Spleen (tissue), 11 donors: ENCODE results near the gene ACKR1. TPM values are rescaled to one million over a fixed set of nuclear protein-coding genes. Genes with fewer than 3 reads are reported as not detected.
A peak's percentile ranks its signal among the peaks of the same experiment; 100 is the strongest.

Source experiments
- DNase-seq: peaks from one replicate; pipeline ENCODE4 v3.0.0-alpha.2; 2020
- H3K27ac ChIP-seq, 8 donors: fragments of 200-600 bp; sonication (generic) in 7 of 8; 1 replicate in 4 of 8; 2 replicates in 4 of 8; pipeline versions ENCODE4 v1.5.0 to v1.8.0; 2016 to 2021; ENCODE audit warnings: inconsistent platforms in 4 of 8, mild to moderate bottlenecking in 4 of 8, moderate library complexity in 1 of 8
- H3K27me3 ChIP-seq, 7 donors: fragments of 200-600 bp; sonication (generic) in 6 of 7; replicated peaks in 1 of 7; 1 replicate in 4 of 7; 2 replicates in 3 of 7; pipeline versions ENCODE4 v1.5.0 to v1.8.0; 2016 to 2021; ENCODE audit warnings: inconsistent platforms in 3 of 7, mild to moderate bottlenecking in 1 of 7
- H3K36me3 ChIP-seq, 6 donors: fragments of 200-600 bp; sonication (generic) in 5 of 6; 1 replicate in 4 of 6; 2 replicates in 2 of 6; pipeline versions ENCODE4 v1.5.0 to v1.8.0; 2016 to 2021; ENCODE audit warnings: inconsistent platforms in 2 of 6
- H3K4me1 ChIP-seq, 6 donors: fragments of 200-600 bp; sonication (generic) in 5 of 6; 1 replicate in 3 of 6; 2 replicates in 3 of 6; pipeline versions ENCODE4 v1.5.0 to v1.8.0; 2016 to 2021; ENCODE audit warnings: inconsistent platforms in 3 of 6
- H3K4me3 ChIP-seq, 8 donors: fragments of 200-600 bp; sonication (generic) in 7 of 8; 1 replicate in 4 of 8; 2 replicates in 4 of 8; pipeline versions ENCODE4 v1.5.0 to v1.8.0; 2016 to 2021; ENCODE audit warnings: inconsistent platforms in 4 of 8, mild to moderate bottlenecking in 4 of 8, moderate library complexity in 2 of 8
- H3K9me3 ChIP-seq, 8 donors: fragments of 200-600 bp; sonication (generic) in 7 of 8; 1 replicate in 4 of 8; 2 replicates in 4 of 8; pipeline versions ENCODE4 v1.5.0 to v1.8.0; 2016 to 2021; ENCODE audit warnings: inconsistent platforms in 4 of 8
- CTCF ChIP-seq, 11 experiments: fragments of 200-600 bp in 7 of 11; fragments of 450-650 bp in 4 of 11; sonication (generic) in 4 of 11; IDR thresholded peaks in 8 of 11; conservative IDR thresholded peaks in 3 of 11; 1 replicate in 7 of 11; 2 replicates in 4 of 11; pipeline versions ENCODE4 v1.4.0 to v1.8.0; 2016 to 2021; ENCODE audit warnings: antibody characterized with exemption in 11 of 11, inconsistent platforms in 4 of 11, mild to moderate bottlenecking in 1 of 11
- POLR2A ChIP-seq, 3 donors: fragments of 450-650 bp; IDR thresholded peaks; one replicate each; pipeline ENCODE4 v1.5.1; 2017; ENCODE audit warnings: antibody characterized with exemption in 3 of 3, mild to moderate bottlenecking in 1 of 3
- POLR2AphosphoS5 ChIP-seq, 3 donors: sonication (generic); formaldehyde crosslinking; IDR thresholded peaks; one replicate each; pipeline ENCODE4 v1.5.1; 2017; ENCODE audit warnings: antibody characterized with exemption in 3 of 3
- WGBS, 5 donors: extraction: QIAGEN DNeasy Blood & Tissue Kit in 3 of 5; methylation state at CpG; one replicate each; pipeline versions ENCODE4 v1.1.5 to v1.1.7; 2013 to 2018; 5-methylcytosine and 5-hydroxymethylcytosine counted together
- intact Hi-C: fragments of 100-400 bp; cut with DNase I; formaldehyde crosslinking; loops from one replicate; pipeline ENCODE4 v1.15.0; 2023; ENCODE audit warnings: low total_unique reads
- polyA plus RNA-seq, 3 donors: library from polyadenylated mRNA; stranded (reverse); fragments of 200-250 nt; gene quantifications; one replicate each; pipeline ENCODE4 v1.2.1, GENCODE V29; 2013
- total RNA-seq, 7 donors: library from RNA; depleted of rRNA in 3 of 7; stranded (reverse); fragments of >200 nt in 3 of 7; fragmentation: NEBNext Ultra II Directional in 4 of 7; extraction: Animal tissue kit (Norgen Biotek cat#: 25700) in 4 of 7; gene quantifications; one replicate each; pipeline versions ENCODE4 v1.1.0 to v1.2.1, GENCODE V29; 2016 to 2021
- donor health status: healthy with polysubstance abuse.
- donor health status: DM: no; HTN: no; CAD: no; lungs with moderate emphysema.
- donor health status: DM: no; HTN: no; CAD: no.
- donor health status: Bipolar disorder and iron deficiency.
- donor health status: healthy.
- donor health status: DM: no; HTN: no; CAD: no.
- donor health status: DM: yes; HTN: yes; CAD: no.

The ACKR1 gene
- total and polyA plus RNA-seq, 10 donors = 17.6 to 141 (median 99.6) TPM

- Histone ChIP-seq H3K27me3 (peaks cover 0 to 71% (median 6%) of the 10 kb centered on the region in 7 donors), H3K4me3 (peak overlapping the region in 6 of 8 donors; percentile 41 to 69 (median 45)), H3K27ac (peak overlapping the region in 3 of 8 donors; percentile 74 to 78 (median 78)), H3K9me3 (no peaks in the 10 kb centered on the region), H3K36me3 (no peaks in the 10 kb centered on the region), H3K4me1 (peaks cover 0 to 50% (median 18%) of the 10 kb centered on the region in 6 donors)
- DNase-seq = no peak
- WGBS, 5 donors = 64 to 84% (median 79%) methylated on average over 5 of the region's 5 CpGs
- TF ChIP-seq POLR2AphosphoS5 (IDR thresholded peaks at IDR 0.05) (no peak), CTCF (IDR thresholded peaks at IDR 0.05 in 8 of 11, conservative IDR thresholded peaks at IDR 0.05 in 3 of 11) (no peak)
- intact Hi-C loops = no loop called here
Measured at GRCh38 chr1:159207080-159207479, 2.4 kb downstream of the ACKR1 start.

GRCh38 chr1:159207774-159208173 lies 3.1 kb downstream of the ACKR1 start:
- Histone ChIP-seq H3K4me3 (peak overlapping the region in 5 of 8 donors; percentile 41 to 69 (median 47)), H3K9me3 (no peaks in the 10 kb centered on the region), H3K27me3 (peaks cover 0 to 72% (median 6%) of the 10 kb centered on the region in 7 donors), H3K36me3 (no peaks in the 10 kb centered on the region), H3K4me1 (peaks cover 0 to 44% (median 18%) of the 10 kb centered on the region in 6 donors), H3K27ac (peak overlapping the region in 1 of 8 donors; percentile 16)
- intact Hi-C loops = no loop called here
- no peak for DNase-seq
- TF ChIP-seq POLR2AphosphoS5 (IDR thresholded peaks at IDR 0.05) = no peak
- no peak for TF ChIP-seq CTCF (IDR thresholded peaks at IDR 0.05 in 8 of 11, conservative IDR thresholded peaks at IDR 0.05 in 3 of 11)
- no peak for TF ChIP-seq POLR2A (IDR thresholded peaks at IDR 0.05)
- 43 to 54% (median 44%) methylated on average over 8 of the region's 8 CpGs for WGBS, 5 donors

GRCh38 chr1:159208175-159208825 lies 3.6 kb downstream of the ACKR1 start:
- intact Hi-C loops = no loop called here
- H3K36me3 ChIP-seq = no peaks in the 10 kb centered on the region
- peak overlapping the region in 1 of 8 donors; percentile 16 for H3K27ac ChIP-seq
- no peak for TF ChIP-seq POLR2A (IDR thresholded peaks at IDR 0.05)
- TF ChIP-seq POLR2AphosphoS5 (IDR thresholded peaks at IDR 0.05) = no peak
- DNase-seq = no peak
- no peaks in the 10 kb centered on the region for H3K9me3 ChIP-seq
- peak overlapping the region in 2 of 8 donors; percentile 43 to 69 for H3K4me3 ChIP-seq
- H3K27me3 ChIP-seq = peaks cover 0 to 72% (median 6%) of the 10 kb centered on the region in 7 donors
- peaks cover 0 to 39% (median 16%) of the 10 kb centered on the region in 6 donors for H3K4me1 ChIP-seq
- WGBS, 5 donors = 18 to 37% (median 25%) methylated on average over 7 of the region's 7 CpGs

GRCh38 chr1:159209061-159209460 lies 4.4 kb downstream of the ACKR1 start:
- no peak overlapping the region for H3K27ac ChIP-seq
- no peaks in the 10 kb centered on the region for H3K9me3 ChIP-seq
- H3K4me1 ChIP-seq = peaks cover 0 to 31% (median 12%) of the 10 kb centered on the region in 6 donors
- intact Hi-C loops = no loop called here
- 86 to 91% (median 89%) methylated on average over 7 of the region's 7 CpGs for WGBS, 5 donors
- no peak for DNase-seq
- no peaks in the 10 kb centered on the region for H3K36me3 ChIP-seq
- no peak overlapping the region for H3K4me3 ChIP-seq
- no peak for TF ChIP-seq POLR2AphosphoS5 (IDR thresholded peaks at IDR 0.05)
- no peak for TF ChIP-seq CTCF (IDR thresholded peaks at IDR 0.05 in 8 of 11, conservative IDR thresholded peaks at IDR 0.05 in 3 of 11)
- no peak for TF ChIP-seq POLR2A (IDR thresholded peaks at IDR 0.05)
- H3K27me3 ChIP-seq = peaks cover 0 to 72% (median 6%) of the 10 kb centered on the region in 7 donors
